Memory B cell (primary cell): ENCODE measurements around the gene TMEM163.

Source experiments
- ATAC-seq: fragments of 150-1000 bp; cut with Tn5 transposase; 2 replicates; pipeline ENCODE4 v1.10.0; 2021; ENCODE audit warnings: low read depth, mild to moderate bottlenecking, moderate library complexity
- DNase-seq, 2 donors: peaks; one replicate each; pipeline ENCODE4 v3.0.0; 2022; ENCODE audit warnings: low spot score in 2 of 2
- H3K27ac Mint-ChIP-seq: one replicate; pipeline ENCODE4 v1.8.0; 2022; ENCODE audit warnings: mild to moderate bottlenecking, moderate library complexity, mixed read lengths
- H3K27me3 Mint-ChIP-seq: one replicate; pipeline ENCODE4 v1.8.0; 2022; ENCODE audit warnings: mixed read lengths
- H3K36me3 Mint-ChIP-seq: one replicate; pipeline ENCODE4 v1.8.0; 2022; ENCODE audit warnings: mild to moderate bottlenecking, mixed read lengths
- H3K4me1 Mint-ChIP-seq: one replicate; pipeline ENCODE4 v1.8.0; 2022; ENCODE audit warnings: mixed read lengths
- H3K4me3 Mint-ChIP-seq: one replicate; pipeline ENCODE4 v1.8.0; 2022; ENCODE audit warnings: mild to moderate bottlenecking, moderate library complexity, mixed read lengths
- H3K9me3 Mint-ChIP-seq: one replicate; pipeline ENCODE4 v1.8.0; 2022; ENCODE audit warnings: mixed read lengths

TMEM163 gene

DNA sequence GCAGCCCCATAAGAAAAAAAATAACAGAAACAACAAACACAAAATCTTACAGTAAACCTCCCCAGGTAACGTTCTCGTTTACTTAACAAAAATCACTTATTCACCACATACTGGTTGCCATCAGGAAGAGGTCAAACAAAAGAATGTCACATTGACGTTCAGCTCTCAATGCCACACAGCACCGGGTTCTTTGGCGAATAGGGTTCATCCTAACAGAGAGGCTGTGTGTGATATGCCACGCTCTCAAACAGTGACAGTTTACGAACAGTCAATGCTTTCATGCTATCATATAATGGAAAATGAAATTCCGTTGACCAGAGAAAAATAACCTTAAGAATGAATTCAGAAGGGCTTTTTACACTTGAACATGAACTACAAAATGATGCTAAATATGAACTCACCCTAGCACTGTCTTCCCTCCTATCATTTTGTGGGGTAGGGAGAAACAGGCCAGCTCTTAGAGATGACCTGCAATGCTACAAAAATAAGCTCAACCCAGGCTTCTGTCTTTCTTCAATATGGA, 2.0 kb downstream of the TMEM163 start:
- peaks cover 47% of the 10 kb centered on the region for H3K4me1 Mint-ChIP-seq
- peak overlapping the region; percentile 45 for H3K27ac Mint-ChIP-seq
- DNase-seq, result no peak
- H3K27me3 Mint-ChIP-seq, result peaks cover 7% of the 10 kb centered on the region
- peak overlapping the region; percentile 87 for H3K4me3 Mint-ChIP-seq
- H3K9me3 Mint-ChIP-seq, result no peaks in the 10 kb centered on the region
- no peak for ATAC-seq
- H3K36me3 Mint-ChIP-seq, result no peaks in the 10 kb centered on the region

DNA sequence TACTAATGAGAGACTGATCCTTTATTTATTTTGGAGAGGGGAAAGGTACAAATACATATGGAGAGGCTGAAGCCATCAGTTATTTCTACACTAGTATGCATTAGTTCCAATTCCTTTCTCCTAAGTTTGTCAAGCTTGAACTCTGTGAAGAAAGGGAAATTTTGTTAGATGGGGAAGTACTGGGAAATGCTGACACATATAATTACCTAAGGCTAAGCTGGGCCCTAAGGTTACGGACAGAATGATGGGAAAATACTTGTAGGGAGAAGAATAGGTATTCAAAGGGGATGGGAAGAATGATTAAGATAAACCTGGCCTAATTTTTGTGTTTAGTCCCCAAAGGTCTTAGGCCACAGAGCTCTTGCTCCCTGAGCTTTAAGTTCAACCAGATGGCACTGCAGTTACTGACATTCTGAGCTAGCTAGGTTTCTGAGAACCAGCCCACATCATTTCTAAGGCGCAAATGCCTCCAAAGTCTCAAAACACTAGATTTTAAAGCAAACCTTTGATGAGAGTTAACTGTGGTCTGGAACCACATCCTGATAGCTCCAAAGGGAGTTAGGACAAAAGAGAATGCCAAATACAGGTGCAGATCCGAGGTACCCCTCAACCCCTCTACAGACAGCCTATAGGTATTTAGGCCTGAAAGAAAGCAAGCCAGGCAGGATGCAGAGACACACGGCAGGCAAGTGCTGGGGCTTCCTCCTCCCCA, 2.7 kb downstream of the TMEM163 start:
- peaks cover 47% of the 10 kb centered on the region for H3K4me1 Mint-ChIP-seq
- no peak for ATAC-seq
- H3K27ac Mint-ChIP-seq, result peak overlapping the region; percentile 23
- no peak for DNase-seq
- peaks cover 4% of the 10 kb centered on the region for H3K27me3 Mint-ChIP-seq
- no peaks in the 10 kb centered on the region for H3K36me3 Mint-ChIP-seq
- peak overlapping the region; percentile 14 for H3K4me3 Mint-ChIP-seq
- H3K9me3 Mint-ChIP-seq, result no peaks in the 10 kb centered on the region

DNA sequence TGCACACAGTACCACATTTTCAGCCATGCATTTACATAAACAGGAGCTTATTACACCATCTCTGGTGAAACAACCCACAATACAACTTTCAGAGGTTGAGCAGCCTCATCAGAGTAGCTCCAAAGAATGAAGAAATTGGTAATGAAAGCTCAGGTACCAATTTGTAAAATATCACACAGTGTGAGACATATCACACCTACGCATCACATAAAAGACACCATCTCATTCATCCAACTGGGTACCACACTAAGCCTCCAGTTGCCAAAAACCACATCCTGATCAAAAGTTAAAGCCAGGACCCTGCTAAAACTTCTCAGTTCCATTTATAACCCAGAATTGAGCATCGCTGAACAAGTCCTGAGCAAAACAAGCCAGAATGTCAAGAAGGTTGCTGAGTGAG, 4.6 kb downstream of the TMEM163 start:
- H3K27me3 Mint-ChIP-seq, result no peaks in the 10 kb centered on the region
- H3K4me1 Mint-ChIP-seq, result peaks cover 37% of the 10 kb centered on the region
- no peaks in the 10 kb centered on the region for H3K9me3 Mint-ChIP-seq
- H3K27ac Mint-ChIP-seq, result peak overlapping the region; percentile 25
- DNase-seq, result no peak
- no peak overlapping the region for H3K4me3 Mint-ChIP-seq
- no peak for ATAC-seq
- peaks cover 1% of the 10 kb centered on the region for H3K36me3 Mint-ChIP-seq

DNA sequence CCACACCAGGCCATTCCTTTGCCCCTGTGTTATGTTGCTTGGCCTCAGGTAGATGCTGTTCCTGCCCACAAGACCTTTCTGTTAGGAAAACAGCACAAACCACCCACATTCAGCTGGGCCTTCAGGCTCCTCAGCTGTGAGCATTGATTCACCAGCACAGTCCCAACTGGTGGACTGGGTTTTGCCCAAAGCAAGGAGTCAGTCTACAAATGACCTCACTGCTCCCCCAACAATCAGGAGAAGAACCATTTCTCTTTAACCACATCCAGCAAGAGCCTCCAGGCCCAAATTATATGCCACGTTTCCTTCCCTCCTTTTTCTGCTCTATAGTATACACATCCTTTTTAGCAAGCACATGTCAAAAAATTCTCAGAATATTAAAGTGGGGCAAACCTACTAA, 5.2 kb downstream of the TMEM163 start:
- H3K36me3 Mint-ChIP-seq, result peaks cover 1% of the 10 kb centered on the region
- no peaks in the 10 kb centered on the region for H3K27me3 Mint-ChIP-seq
- H3K27ac Mint-ChIP-seq, result peak overlapping the region; percentile 25
- H3K9me3 Mint-ChIP-seq, result no peaks in the 10 kb centered on the region
- DNase-seq, result no peak
- no peak for ATAC-seq
- no peak overlapping the region for H3K4me3 Mint-ChIP-seq
- peaks cover 37% of the 10 kb centered on the region for H3K4me1 Mint-ChIP-seq

DNA sequence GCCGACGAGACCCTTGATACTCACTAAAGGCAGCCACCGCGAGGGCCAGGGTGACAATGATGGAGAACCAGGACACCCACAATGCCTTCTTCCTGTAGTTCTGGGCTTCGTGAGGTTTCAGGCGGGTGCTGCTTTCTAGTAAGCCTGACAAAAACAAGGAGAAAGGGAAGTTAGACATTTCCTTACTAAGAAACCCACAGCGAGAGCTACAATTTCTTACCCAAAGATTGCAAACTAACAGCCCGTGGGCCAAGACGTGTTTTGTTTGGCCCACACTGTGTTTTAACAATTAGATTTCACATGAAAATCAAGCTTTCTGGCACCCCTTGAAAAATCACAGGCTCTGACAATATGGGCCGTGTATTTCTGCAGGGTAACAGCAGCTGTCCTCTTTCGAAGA, 5.6 kb downstream of the TMEM163 start:
- H3K36me3 Mint-ChIP-seq, result peaks cover 1% of the 10 kb centered on the region
- no peaks in the 10 kb centered on the region for H3K9me3 Mint-ChIP-seq
- no peak for DNase-seq
- H3K27me3 Mint-ChIP-seq, result no peaks in the 10 kb centered on the region
- no peak overlapping the region for H3K4me3 Mint-ChIP-seq
- peaks cover 37% of the 10 kb centered on the region for H3K4me1 Mint-ChIP-seq
- peak overlapping the region; percentile 25 for H3K27ac Mint-ChIP-seq
- ATAC-seq, result no peak

DNA sequence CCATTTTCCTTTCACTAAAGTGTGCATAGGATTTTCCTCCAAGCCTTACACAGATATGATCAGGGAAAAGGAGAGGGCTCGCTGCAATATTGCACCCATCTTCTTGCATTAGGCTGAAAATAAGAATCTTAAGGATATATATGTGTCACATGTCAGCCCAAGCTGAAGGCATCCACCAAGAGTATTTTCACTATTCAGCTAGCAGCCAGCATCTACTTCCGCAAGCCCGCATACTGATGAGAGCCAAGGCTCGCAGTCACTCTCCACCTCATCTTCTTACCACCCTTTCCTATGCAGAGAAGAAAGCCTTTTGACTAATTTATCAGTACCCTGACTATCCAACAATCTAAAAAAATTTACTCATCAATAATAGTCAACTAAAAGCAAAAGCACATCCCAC, 6.1 kb downstream of the TMEM163 start:
- DNase-seq, result no peak
- H3K36me3 Mint-ChIP-seq, result peaks cover 1% of the 10 kb centered on the region
- peak overlapping the region; percentile 25 for H3K27ac Mint-ChIP-seq
- H3K4me1 Mint-ChIP-seq, result peaks cover 37% of the 10 kb centered on the region
- H3K27me3 Mint-ChIP-seq, result no peaks in the 10 kb centered on the region
- no peak overlapping the region for H3K4me3 Mint-ChIP-seq
- no peaks in the 10 kb centered on the region for H3K9me3 Mint-ChIP-seq
- ATAC-seq, result no peak

DNA sequence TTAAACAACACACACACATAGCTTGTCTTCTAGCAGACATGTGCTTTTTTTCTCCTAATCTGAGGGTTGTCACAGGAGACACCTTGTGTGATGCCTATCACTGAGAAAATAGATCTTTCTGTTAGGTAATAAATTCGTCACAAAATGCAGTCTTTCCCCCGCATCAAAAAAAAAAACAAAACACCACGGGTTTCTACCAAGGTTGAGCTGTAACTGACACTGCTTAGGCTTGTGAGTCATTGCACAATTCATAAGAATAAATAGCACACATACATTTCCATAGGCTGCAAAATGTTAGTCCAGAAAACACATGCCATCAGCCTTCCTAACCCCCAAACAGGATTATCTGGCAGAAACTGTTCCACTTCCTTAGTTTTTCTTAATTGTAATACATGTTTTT, 6.5 kb downstream of the TMEM163 start:
- Mint-ChIP-seq H3K27ac (no peak overlapping the region), H3K4me3 (no peak overlapping the region), H3K9me3 (no peaks in the 10 kb centered on the region), H3K4me1 (peaks cover 38% of the 10 kb centered on the region), H3K36me3 (peaks cover 5% of the 10 kb centered on the region), H3K27me3 (peaks cover 2% of the 10 kb centered on the region)
- ATAC-seq, result no peak
- no peak for DNase-seq

DNA sequence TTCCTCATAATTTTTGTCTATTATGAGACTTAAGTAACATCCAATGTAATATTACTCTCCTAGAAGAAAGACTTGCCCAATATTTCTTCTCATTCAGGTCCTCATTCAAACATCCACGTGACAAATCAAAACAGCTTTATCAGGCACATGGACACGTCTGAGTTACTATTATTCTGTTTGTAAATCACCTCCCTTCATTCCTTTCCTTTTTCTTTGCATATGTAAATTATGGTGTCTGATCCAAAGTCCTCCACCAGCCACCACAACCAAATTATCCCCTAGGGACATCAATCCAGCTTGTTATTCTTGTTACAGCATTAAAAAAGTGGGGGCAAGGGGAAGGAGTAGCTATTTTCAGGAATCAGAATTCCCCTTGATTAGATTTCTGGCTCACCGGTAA, 7.1 kb downstream of the TMEM163 start:
- Mint-ChIP-seq H3K27ac (no peak overlapping the region), H3K9me3 (no peaks in the 10 kb centered on the region), H3K4me1 (peaks cover 39% of the 10 kb centered on the region), H3K4me3 (no peak overlapping the region), H3K27me3 (peaks cover 2% of the 10 kb centered on the region), H3K36me3 (peaks cover 5% of the 10 kb centered on the region)
- no peak for DNase-seq
- ATAC-seq, result no peak

DNA sequence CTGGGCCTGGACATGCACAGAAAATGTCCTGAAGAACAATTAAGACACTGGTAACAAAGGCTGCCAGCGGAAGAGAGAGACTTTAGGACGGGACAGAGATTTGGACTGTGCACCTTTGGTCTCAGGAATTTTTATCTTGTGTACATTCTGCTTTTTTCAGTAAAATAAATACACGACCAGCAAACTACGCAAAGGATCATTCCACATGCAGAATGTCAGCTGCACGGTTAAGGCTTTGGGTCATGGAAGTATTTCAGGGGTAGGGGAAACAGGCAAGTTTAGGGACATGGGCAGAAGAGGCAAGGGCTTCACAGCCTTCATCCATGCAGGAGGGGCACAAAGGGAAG, 11.5 kb downstream of the TMEM163 start:
- Mint-ChIP-seq H3K27ac (peak overlapping the region; percentile 12), H3K27me3 (peaks cover 4% of the 10 kb centered on the region), H3K4me3 (no peak overlapping the region), H3K4me1 (peaks cover 38% of the 10 kb centered on the region), H3K36me3 (peaks cover 5% of the 10 kb centered on the region), H3K9me3 (no peaks in the 10 kb centered on the region)
- DNase-seq, result no peak
- ATAC-seq, result no peak

DNA sequence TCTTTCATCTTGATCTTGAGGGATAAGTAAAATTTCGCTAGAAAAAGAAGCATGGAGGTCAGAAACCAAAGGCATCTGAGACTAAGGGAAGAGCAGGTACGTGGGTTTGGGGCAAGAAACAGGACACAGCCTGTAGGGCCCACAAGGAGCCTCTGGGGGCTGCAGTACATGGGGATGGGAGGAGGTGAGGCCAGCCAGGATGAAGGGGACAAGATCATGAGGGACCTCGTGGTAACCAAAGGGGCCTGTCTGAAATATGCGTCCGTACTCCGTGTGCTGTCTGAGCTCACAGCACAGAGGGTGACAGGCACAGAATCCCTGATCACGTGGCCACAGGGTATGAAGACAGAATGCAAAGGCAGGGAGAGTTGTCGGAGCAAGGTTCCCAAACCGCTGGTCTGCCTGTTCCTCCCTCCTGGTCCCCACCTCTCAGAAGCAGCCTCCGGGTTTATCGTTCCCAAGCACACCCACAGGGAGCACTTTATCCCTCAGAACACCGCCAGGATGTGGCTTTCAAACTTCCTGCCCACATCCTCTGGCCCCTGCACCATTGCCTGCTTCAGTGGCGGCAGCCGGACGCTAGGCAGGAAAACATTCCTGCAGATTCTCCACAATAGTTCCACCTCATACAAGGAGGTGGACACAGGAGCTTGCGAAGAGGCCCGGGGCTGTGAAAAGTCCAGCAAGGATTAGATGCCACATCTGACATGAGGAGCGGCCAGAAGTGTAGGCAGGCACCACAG, 12.0 kb downstream of the TMEM163 start:
- H3K4me3 Mint-ChIP-seq, result peak overlapping the region; percentile 55

DNA sequence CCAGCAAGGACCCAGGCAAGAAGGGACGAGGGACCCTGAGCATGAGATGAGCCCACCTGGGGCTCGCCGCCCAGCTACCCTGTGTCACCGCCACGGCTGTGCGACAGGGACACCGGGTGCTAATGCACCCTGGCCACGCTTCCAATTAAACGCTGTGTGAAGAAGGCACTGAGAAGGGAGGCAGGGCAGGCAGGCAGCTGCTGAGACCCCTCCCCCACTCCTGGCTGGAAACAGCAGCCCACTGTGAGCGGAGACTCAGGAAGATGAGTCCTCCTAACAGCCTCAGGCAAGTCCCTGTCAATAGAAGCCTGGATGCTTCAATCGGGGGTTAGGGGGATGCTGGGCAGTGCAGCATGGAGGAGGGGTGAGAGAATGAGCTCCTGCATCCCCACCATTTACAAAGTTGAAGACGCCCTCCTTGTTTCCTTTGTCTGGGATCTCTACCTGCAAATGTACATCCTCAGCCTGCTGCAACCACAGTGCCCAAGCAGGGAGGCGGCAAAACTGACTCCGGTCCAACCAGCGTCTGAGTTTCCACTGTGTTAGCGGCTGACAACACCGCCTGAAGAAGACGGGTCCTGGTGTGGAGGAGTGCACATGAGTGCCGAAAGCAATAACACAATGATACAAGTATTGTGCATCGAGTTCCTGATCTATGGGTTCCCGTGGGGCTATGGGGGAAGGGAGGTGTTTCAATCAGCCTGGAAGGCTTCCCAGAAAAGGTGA, 12.8 kb downstream of the TMEM163 start:
- Mint-ChIP-seq H3K4me3 (peak overlapping the region; percentile 55), H3K9me3 (no peaks in the 10 kb centered on the region), H3K4me1 (peaks cover 39% of the 10 kb centered on the region), H3K36me3 (peaks cover 9% of the 10 kb centered on the region), H3K27ac (no peak overlapping the region), H3K27me3 (peaks cover 4% of the 10 kb centered on the region)
- DNase-seq (no peak), ATAC-seq (no peak)

More for the DNA sequence above, 12.0 kb downstream of the TMEM163 start:
- H3K27me3 Mint-ChIP-seq, result peaks cover 4% of the 10 kb centered on the region
- peak; percentile 32 for ATAC-seq
- peak overlapping the region; percentile 12 for H3K27ac Mint-ChIP-seq
- H3K36me3 Mint-ChIP-seq, result peaks cover 9% of the 10 kb centered on the region
- peaks cover 41% of the 10 kb centered on the region for H3K4me1 Mint-ChIP-seq
- DNase-seq, result no peak
- H3K9me3 Mint-ChIP-seq, result no peaks in the 10 kb centered on the region

DNA sequence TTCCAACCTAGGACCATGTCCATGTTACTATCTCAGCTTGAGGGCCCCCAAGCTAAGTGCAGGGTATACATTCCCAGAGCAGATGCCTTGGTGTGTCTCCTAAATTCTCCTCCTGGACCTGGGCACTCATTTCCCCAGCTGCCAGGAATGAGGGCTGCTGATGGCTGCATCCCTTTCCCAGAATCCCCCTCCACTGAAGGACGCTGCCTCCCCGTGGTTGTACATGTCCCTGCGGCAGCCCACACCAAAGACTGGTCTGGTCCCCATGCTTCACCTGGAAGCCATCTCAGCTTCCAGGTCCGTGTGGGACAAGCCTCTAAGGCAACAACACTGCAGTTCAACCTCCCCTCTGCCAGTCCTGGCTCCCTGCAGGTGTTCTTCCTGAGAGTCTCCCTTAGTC, 14.6 kb downstream of the TMEM163 start:
- Mint-ChIP-seq H3K9me3 (no peaks in the 10 kb centered on the region), H3K4me3 (no peak overlapping the region), H3K36me3 (peaks cover 7% of the 10 kb centered on the region), H3K27me3 (peaks cover 4% of the 10 kb centered on the region), H3K27ac (no peak overlapping the region), H3K4me1 (peaks cover 41% of the 10 kb centered on the region)
- ATAC-seq, result no peak
- no peak for DNase-seq

DNA sequence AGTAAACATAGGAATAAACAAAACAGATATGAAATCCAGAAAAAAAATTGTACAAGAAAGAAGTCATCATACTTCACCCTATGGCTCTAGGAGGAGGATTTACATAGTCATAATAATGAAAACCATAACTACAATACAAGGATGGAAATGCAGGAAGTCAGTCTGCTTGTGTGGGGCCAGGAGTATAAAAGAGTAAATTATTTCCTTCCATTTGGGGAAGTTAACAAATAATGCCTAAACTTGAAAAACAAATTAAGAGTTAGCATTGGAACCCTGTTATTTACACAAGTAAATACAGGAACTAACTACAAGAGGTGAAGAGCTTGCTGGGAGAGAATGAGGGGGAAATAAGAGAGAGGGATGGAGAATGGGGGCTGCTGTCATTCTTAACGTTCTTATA, 15.4 kb downstream of the TMEM163 start:
- H3K4me1 Mint-ChIP-seq, result peaks cover 41% of the 10 kb centered on the region
- no peak for DNase-seq
- no peak overlapping the region for H3K4me3 Mint-ChIP-seq
- no peak overlapping the region for H3K27ac Mint-ChIP-seq
- H3K36me3 Mint-ChIP-seq, result peaks cover 7% of the 10 kb centered on the region
- no peaks in the 10 kb centered on the region for H3K9me3 Mint-ChIP-seq
- H3K27me3 Mint-ChIP-seq, result peaks cover 4% of the 10 kb centered on the region
- ATAC-seq, result peak; percentile 24

DNA sequence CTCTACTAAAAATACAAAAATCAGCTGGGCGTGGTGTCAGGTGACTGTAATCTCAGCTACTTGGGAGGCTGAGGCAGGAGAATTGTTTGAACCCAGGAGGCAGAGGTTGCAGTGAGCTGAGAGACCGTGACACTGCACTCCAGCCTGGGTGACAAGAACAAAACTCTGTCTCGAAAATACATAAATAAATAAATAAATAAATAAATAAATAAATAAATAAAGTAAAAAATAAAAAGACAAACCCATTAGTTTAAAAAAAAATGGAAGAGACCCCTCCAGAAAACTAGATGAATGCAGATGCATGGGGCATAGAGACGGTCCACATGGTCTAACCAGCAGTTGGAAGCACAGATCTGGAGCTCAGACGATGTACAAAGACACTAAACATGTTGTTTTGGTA, 18.1 kb downstream of the TMEM163 start:
- Mint-ChIP-seq H3K27me3 (peaks cover 2% of the 10 kb centered on the region), H3K4me1 (peaks cover 24% of the 10 kb centered on the region), H3K27ac (no peak overlapping the region), H3K9me3 (no peaks in the 10 kb centered on the region), H3K4me3 (no peak overlapping the region), H3K36me3 (peaks cover 3% of the 10 kb centered on the region)
- no peak for ATAC-seq
- DNase-seq, result no peak
